Activated CD8-positive, alpha-beta T cell treated with anti-CD3 and anti-CD28 coated beads for 36 hours (primary cell): ENCODE results near the gene RAPGEF1. TPM values are rescaled to one million over a fixed set of nuclear protein-coding genes. Genes with fewer than 3 reads are reported as not detected.

Source experiments
- ATAC-seq: fragments of 200-7000 bp; cut with Tn5 transposase; one replicate; pipeline ENCODE4 v1.10.0; 2021; ENCODE audit warnings: mild to moderate bottlenecking, moderate library complexity
- CTCF ChIA-PET: fragments of 350-600 bp; sonication (Branson Sonifier 250); formaldehyde crosslinking; loops from one replicate; lab custom pipeline; 2021; ENCODE audit warnings: antibody characterized with exemption; lab: Charles Lee
- POLR2A ChIA-PET: fragments of 350-600 bp; sonication (Branson Sonifier 250); formaldehyde crosslinking; loops from one replicate; lab custom pipeline; 2021; ENCODE audit warnings: antibody characterized with exemption; lab: Charles Lee
- DNase-seq: peaks from one replicate; pipeline ENCODE4 v3.0.0-alpha.2; 2020
- H3K27ac Mint-ChIP-seq: one replicate; pipeline ENCODE4 v1.8.0; 2021; ENCODE audit warnings: mild to moderate bottlenecking, mixed read lengths
- H3K27me3 Mint-ChIP-seq: one replicate; pipeline ENCODE4 v1.8.0; 2021; ENCODE audit warnings: mixed read lengths
- H3K36me3 Mint-ChIP-seq: one replicate; pipeline ENCODE4 v1.8.0; 2021; ENCODE audit warnings: low read depth, mixed read lengths
- H3K4me1 Mint-ChIP-seq: one replicate; pipeline ENCODE4 v1.8.0; 2021; ENCODE audit warnings: low read depth, mixed read lengths
- H3K4me3 Mint-ChIP-seq: one replicate; pipeline ENCODE4 v1.8.0; 2021; ENCODE audit warnings: mild to moderate bottlenecking, moderate library complexity, mixed read lengths
- H3K9me3 Mint-ChIP-seq: one replicate; pipeline ENCODE4 v1.8.0; 2021; ENCODE audit warnings: mixed read lengths
- CTCF ChIP-seq: fragments of 200-600 bp; IDR thresholded peaks from one replicate; pipeline ENCODE4 v1.8.0; 2022; ENCODE audit warnings: antibody characterized with exemption, mild to moderate bottlenecking
- intact Hi-C: fragments of 100-400 bp; cut with micrococcal nuclease; formaldehyde crosslinking; loops from one replicate; pipeline ENCODE4 v1.10.0; 2022
- total RNA-seq, 2 experiments: library from RNA; stranded (reverse); gene quantifications; one replicate each; pipeline ENCODE4 v1.2.3, GENCODE V29; 2021

The RAPGEF1 gene
- total RNA-seq, 2 experiments from 2014 or later, result 84.5 to 85.2 TPM

- Mint-ChIP-seq H3K4me3 (peak overlapping the region; percentile 52), H3K27ac (peak overlapping the region; percentile 92), H3K4me1 (peaks cover 73% of the 10 kb centered on the region), H3K27me3 (no peaks in the 10 kb centered on the region), H3K9me3 (no peaks in the 10 kb centered on the region), H3K36me3 (peaks cover 34% of the 10 kb centered on the region)
- ChIA-PET POLR2A (interaction anchor here (1.9 to 10.5 kb wide), 4 partner anchors 21 to 77 kb away, joined by 5 to 119 read pairs (median 43); no protein-coding TSS in a partner anchor), CTCF (interaction anchor here (0.9 to 5.0 kb wide), 4 partner anchors 7 to 145 kb away, joined by 3 to 65 read pairs (median 4); no protein-coding TSS in a partner anchor)
- no peak for TF ChIP-seq CTCF
- DNase-seq (no peak), ATAC-seq (no peak)
- intact Hi-C loops, result loop anchor here (10.0 kb wide), 1 partner anchor 482 kb away; no protein-coding TSS in a partner anchor
Measured at GRCh38 chr9:131736431-131736830, 3.4 kb downstream of the RAPGEF1 start.

- Mint-ChIP-seq H3K36me3 (peaks cover 35% of the 10 kb centered on the region), H3K27ac (peak overlapping the region; percentile 92)
- intact Hi-C loops, result loop anchor here (10.0 kb wide), 1 partner anchor 481 kb away; no protein-coding TSS in a partner anchor
Measured at GRCh38 chr9:131735238-131736128, 4.4 kb downstream of the RAPGEF1 start.

GRCh38 chr9:131734781-131735180 lies 5.1 kb downstream of the RAPGEF1 start:
- H3K4me1 Mint-ChIP-seq, result peaks cover 81% of the 10 kb centered on the region
- H3K9me3 Mint-ChIP-seq, result no peaks in the 10 kb centered on the region
- CTCF ChIA-PET, result no interaction called here
- POLR2A ChIA-PET, result interaction anchor here (0.6 to 10.5 kb wide), 6 partner anchors 20 to 99 kb away, joined by 3 to 119 read pairs (median 13); no protein-coding TSS in a partner anchor
- H3K27ac Mint-ChIP-seq, result peak overlapping the region; percentile 92
- DNase-seq (no peak), ATAC-seq (no peak)
- intact Hi-C loops, result loop anchor here (5.0 to 10.0 kb wide), 3 partner anchors 77 to 480 kb away; partner anchors contain the start of gene POMT1
- peaks cover 36% of the 10 kb centered on the region for H3K36me3 Mint-ChIP-seq
- no peaks in the 10 kb centered on the region for H3K27me3 Mint-ChIP-seq
- no peak for TF ChIP-seq CTCF
- peak overlapping the region; percentile 41 for H3K4me3 Mint-ChIP-seq

More at GRCh38 chr9:131735238-131736128, 4.4 kb downstream of the RAPGEF1 start:
- Mint-ChIP-seq H3K27me3 (no peaks in the 10 kb centered on the region), H3K4me3 (peak overlapping the region; percentile 52), H3K4me1 (peaks cover 81% of the 10 kb centered on the region), H3K9me3 (no peaks in the 10 kb centered on the region)
- ATAC-seq, result no peak
- ChIA-PET CTCF (interaction anchor here (0.7 to 1.1 kb wide), 4 partner anchors 8 to 144 kb away, joined by 3 to 4 read pairs (median 3); no protein-coding TSS in a partner anchor), POLR2A (interaction anchor here (0.5 to 10.5 kb wide), 10 partner anchors 20 to 100 kb away, joined by 3 to 119 read pairs (median 4); no protein-coding TSS in a partner anchor)
- no peak for DNase-seq
- TF ChIP-seq CTCF, result no peak

- no peak for TF ChIP-seq CTCF
- POLR2A ChIA-PET, result interaction anchor here (1.1 to 10.5 kb wide), 7 partner anchors 9 to 234 kb away, joined by 3 to 119 read pairs (median 6); no protein-coding TSS in a partner anchor
- ATAC-seq (peak; percentile 4), DNase-seq (peak; percentile 68)
- H3K9me3 Mint-ChIP-seq, result no peaks in the 10 kb centered on the region
- no peaks in the 10 kb centered on the region for H3K27me3 Mint-ChIP-seq
- H3K4me1 Mint-ChIP-seq, result peaks cover 86% of the 10 kb centered on the region
- intact Hi-C loops, result loop anchor here (5.0 to 10.0 kb wide), 3 partner anchors 77 to 479 kb away; partner anchors contain the start of gene POMT1
- H3K27ac Mint-ChIP-seq, result peak overlapping the region; percentile 92
- peaks cover 39% of the 10 kb centered on the region for H3K36me3 Mint-ChIP-seq
- CTCF ChIA-PET, result interaction anchor here (3.8 kb wide), 1 partner anchor 24 kb away, joined by 16 read pairs; no protein-coding TSS in a partner anchor
- peak overlapping the region; percentile 41 for H3K4me3 Mint-ChIP-seq
Measured at GRCh38 chr9:131734165-131734610, 5.7 kb downstream of the RAPGEF1 start.
